Loucy (cell line): ENCODE data around the gene CNOT10.

Experiments
- EZH2phosphoT487 ChIP-seq: fragments of 200-600 bp; IDR thresholded peaks from 2 replicates; pipeline ENCODE4 v1.6.1; 2018; ENCODE audit warnings: antibody characterized with exemption, mild to moderate bottlenecking, moderate library complexity, borderline replicate concordance
- TF ChIP-seq, protein P1 (sequence below): fragments of 200-600 bp; sonication (generic); conservative IDR thresholded peaks from 2 replicates; pipeline ENCODE4 v1.5.1; 2014; ENCODE audit warnings: mild to moderate bottlenecking, antibody characterized with exemption, low read length

- TF ChIP-seq, protein P1, sequence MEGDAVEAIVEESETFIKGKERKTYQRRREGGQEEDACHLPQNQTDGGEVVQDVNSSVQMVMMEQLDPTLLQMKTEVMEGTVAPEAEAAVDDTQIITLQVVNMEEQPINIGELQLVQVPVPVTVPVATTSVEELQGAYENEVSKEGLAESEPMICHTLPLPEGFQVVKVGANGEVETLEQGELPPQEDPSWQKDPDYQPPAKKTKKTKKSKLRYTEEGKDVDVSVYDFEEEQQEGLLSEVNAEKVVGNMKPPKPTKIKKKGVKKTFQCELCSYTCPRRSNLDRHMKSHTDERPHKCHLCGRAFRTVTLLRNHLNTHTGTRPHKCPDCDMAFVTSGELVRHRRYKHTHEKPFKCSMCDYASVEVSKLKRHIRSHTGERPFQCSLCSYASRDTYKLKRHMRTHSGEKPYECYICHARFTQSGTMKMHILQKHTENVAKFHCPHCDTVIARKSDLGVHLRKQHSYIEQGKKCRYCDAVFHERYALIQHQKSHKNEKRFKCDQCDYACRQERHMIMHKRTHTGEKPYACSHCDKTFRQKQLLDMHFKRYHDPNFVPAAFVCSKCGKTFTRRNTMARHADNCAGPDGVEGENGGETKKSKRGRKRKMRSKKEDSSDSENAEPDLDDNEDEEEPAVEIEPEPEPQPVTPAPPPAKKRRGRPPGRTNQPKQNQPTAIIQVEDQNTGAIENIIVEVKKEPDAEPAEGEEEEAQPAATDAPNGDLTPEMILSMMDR = no peak
- no peak for TF ChIP-seq EZH2phosphoT487
These were observed 28.2 kb downstream of the CNOT10 start for GRCh38 chr3:32713181-32713580.
